ENCODE results near the gene FXYD3.

DNA sequence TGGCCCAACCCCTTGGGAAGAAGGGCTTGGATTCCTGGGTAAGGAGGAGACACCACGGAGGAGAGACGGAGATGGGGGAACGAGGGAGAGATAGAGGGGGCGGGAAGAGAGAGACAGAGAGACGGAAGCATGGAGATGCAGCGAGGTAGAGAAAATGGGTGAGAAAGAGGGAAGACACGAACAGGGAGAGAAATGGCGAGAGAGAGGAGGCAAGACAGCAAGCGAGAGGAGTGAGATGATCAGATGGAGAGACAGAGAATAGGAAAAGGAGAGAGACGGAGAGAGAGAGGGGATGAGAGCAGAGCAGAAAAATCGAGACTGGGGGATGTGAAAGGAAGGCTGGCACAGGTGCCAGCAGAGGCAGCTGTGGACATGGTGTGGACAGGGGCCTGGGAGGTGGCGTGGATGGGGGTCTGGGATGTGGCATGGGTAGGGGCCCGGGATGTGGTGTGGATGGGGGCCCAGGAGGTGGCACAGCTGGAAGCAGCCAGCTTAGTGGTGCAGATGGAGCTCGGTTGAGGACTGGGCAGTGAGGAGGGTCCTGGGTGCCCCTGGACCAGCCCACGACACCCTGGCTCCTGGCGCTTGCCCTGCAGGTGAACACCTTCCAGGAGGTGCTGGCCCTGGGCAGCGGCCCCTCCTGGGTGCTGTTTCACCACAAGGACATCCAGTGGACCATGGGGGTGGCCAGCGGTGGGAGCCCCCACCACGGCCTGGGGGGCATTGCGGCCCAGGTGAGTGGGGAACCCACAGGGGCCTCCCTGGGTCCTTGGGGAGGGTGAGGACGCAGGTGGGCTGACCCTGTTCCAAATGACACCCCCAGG is 40.2 kb upstream of the FXYD3 start:
- TF ChIP-seq EZH2phosphoT487 (IDR thresholded peaks at IDR 0.05; ENCODE audit: low read depth) = no peak
- TF ChIP-seq, protein P1, sequence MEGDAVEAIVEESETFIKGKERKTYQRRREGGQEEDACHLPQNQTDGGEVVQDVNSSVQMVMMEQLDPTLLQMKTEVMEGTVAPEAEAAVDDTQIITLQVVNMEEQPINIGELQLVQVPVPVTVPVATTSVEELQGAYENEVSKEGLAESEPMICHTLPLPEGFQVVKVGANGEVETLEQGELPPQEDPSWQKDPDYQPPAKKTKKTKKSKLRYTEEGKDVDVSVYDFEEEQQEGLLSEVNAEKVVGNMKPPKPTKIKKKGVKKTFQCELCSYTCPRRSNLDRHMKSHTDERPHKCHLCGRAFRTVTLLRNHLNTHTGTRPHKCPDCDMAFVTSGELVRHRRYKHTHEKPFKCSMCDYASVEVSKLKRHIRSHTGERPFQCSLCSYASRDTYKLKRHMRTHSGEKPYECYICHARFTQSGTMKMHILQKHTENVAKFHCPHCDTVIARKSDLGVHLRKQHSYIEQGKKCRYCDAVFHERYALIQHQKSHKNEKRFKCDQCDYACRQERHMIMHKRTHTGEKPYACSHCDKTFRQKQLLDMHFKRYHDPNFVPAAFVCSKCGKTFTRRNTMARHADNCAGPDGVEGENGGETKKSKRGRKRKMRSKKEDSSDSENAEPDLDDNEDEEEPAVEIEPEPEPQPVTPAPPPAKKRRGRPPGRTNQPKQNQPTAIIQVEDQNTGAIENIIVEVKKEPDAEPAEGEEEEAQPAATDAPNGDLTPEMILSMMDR (IDR thresholded peaks at IDR 0.05; ENCODE audit: low read depth, low read length) = no peak

All from OCI-LY3 (cell line).